Lung (tissue), 12 donors: ENCODE measurements around the gene NFASC. TPM values are rescaled to one million over a fixed set of nuclear protein-coding genes. Genes with fewer than 3 reads are reported as not detected.

Experiments used
- ATAC-seq: fragments of 200-7000 bp; cut with Tn5 transposase; one replicate; pipeline ENCODE4 v1.9.1; 2020; ENCODE audit warnings: moderate number of reproducible peaks; ENCODE audit not compliant: insufficient read depth, low FRiP score
- DNase-seq, 3 donors: peaks; one replicate each; pipeline ENCODE4 v3.0.0-alpha.2; 2013 to 2017
- H3K27ac ChIP-seq, 2 donors: one replicate each; pipeline ENCODE4 v1.5.1; 2013; ENCODE audit warnings: mild to moderate bottlenecking in 2 of 2, moderate library complexity in 2 of 2, control low read depth in 1 of 2, inconsistent platforms in 1 of 2, low read depth in 1 of 2, low read length in 1 of 2
- H3K27me3 ChIP-seq, 3 donors: one replicate each; pipeline ENCODE4 v1.5.1; 2013; ENCODE audit warnings: low read length in 2 of 3; ENCODE audit not compliant: control insufficient read depth in 3 of 3, insufficient read depth in 3 of 3
- H3K36me3 ChIP-seq, 4 donors: one replicate each; pipeline ENCODE4 v1.5.1; 2013; ENCODE audit warnings: low read length in 4 of 4, mild to moderate bottlenecking in 1 of 4, moderate library complexity in 1 of 4; ENCODE audit not compliant: control insufficient read depth in 4 of 4, insufficient read depth in 4 of 4
- H3K4me1 ChIP-seq, 5 donors: one replicate each; pipeline ENCODE4 v1.5.1; 2013; ENCODE audit warnings: low read length in 5 of 5, mild to moderate bottlenecking in 2 of 5, moderate library complexity in 1 of 5; ENCODE audit not compliant: control insufficient read depth in 5 of 5, insufficient read depth in 5 of 5
- H3K4me3 ChIP-seq: one replicate; pipeline ENCODE4 v1.5.1; 2013; ENCODE audit warnings: mild to moderate bottlenecking, control low read depth, moderate library complexity
- H3K9ac ChIP-seq, 2 donors: one replicate each; pipeline ENCODE4 v1.5.1; 2013; ENCODE audit warnings: low read length in 2 of 2, control low read depth in 1 of 2; ENCODE audit not compliant: insufficient read depth in 1 of 2
- H3K9me3 ChIP-seq, 4 donors: one replicate each; pipeline ENCODE4 v1.5.1; 2013; ENCODE audit warnings: low read length in 3 of 4, mild to moderate bottlenecking in 1 of 4, moderate library complexity in 1 of 4; ENCODE audit not compliant: control insufficient read depth in 4 of 4, insufficient read depth in 3 of 4
- CTCF ChIP-seq: IDR thresholded peaks from 2 replicates; pipeline ENCODE4 v1.5.1; 2012; ENCODE audit warnings: mild to moderate bottlenecking; ENCODE audit errors: control extremely low read depth, extremely low read depth
- WGBS, 2 donors: extraction: QIAGEN DNeasy Blood & Tissue Kit; methylation state at CpG; one replicate each; pipeline ENCODE4 v1.1.7; 2013; 5-methylcytosine and 5-hydroxymethylcytosine counted together
- polyA plus RNA-seq, 2 donors: library from polyadenylated mRNA; stranded (reverse); fragments of 200-250 nt; gene quantifications; one replicate each; pipeline ENCODE4 v1.2.1, GENCODE V29; 2013
- total RNA-seq, 2 donors: library from RNA; depleted of rRNA in 1 of 2; stranded (reverse); fragments of >200 nt in 1 of 2; gene quantifications; one replicate each; pipeline ENCODE4 v1.2.1, GENCODE V29; 2014 to 2021
- donor health status: control.
- donor health status: control.
- donor health status: Bipolar disorder and iron deficiency.
- donor health status: healthy.
- donor health status: DM: yes; HTN: yes; CAD: no.

NFASC gene
- total and polyA plus RNA-seq, 4 donors, result 1.8 to 11.2 (median 3.8) TPM

- DNase-seq (no peak), ATAC-seq (no peak)
- 93 to 94% methylated on average over 9 of the region's 9 CpGs for WGBS, 2 donors
- Histone ChIP-seq H3K9me3 (no peaks in the 10 kb centered on the region), H3K9ac (no peak overlapping the region), H3K36me3 (no peaks in the 10 kb centered on the region), H3K4me1 (peaks cover 0 to 13% (median 0%) of the 10 kb centered on the region in 5 donors), H3K27ac (no peak overlapping the region), H3K4me3 (no peak overlapping the region), H3K27me3 (no peaks in the 10 kb centered on the region)
- no peak for TF ChIP-seq CTCF
Measured at GRCh38 chr1:205064741-205065316, 194.2 kb downstream of the NFASC start.

- no peak overlapping the region for H3K4me3 ChIP-seq
- no peaks in the 10 kb centered on the region for H3K9me3 ChIP-seq
- no peak for DNase-seq
- peaks cover 0 to 13% (median 0%) of the 10 kb centered on the region in 5 donors for H3K4me1 ChIP-seq
- no peak overlapping the region for H3K9ac ChIP-seq
- H3K36me3 ChIP-seq, result no peaks in the 10 kb centered on the region
- no peaks in the 10 kb centered on the region for H3K27me3 ChIP-seq
- no peak for ATAC-seq
- no peak for TF ChIP-seq CTCF
- 88 to 89% methylated on average over 14 of the region's 14 CpGs for WGBS, 2 donors
- H3K27ac ChIP-seq, result no peak overlapping the region
Measured at GRCh38 chr1:205065666-205066065, 195.0 kb downstream of the NFASC start.

GRCh38 chr1:205066141-205066818, 195.6 kb downstream of the NFASC start:
- no peak for TF ChIP-seq CTCF
- ATAC-seq (no peak), DNase-seq (no peak)
- Histone ChIP-seq H3K36me3 (no peaks in the 10 kb centered on the region), H3K4me1 (peaks cover 0 to 11% (median 0%) of the 10 kb centered on the region in 5 donors), H3K9ac (no peak overlapping the region), H3K27me3 (no peaks in the 10 kb centered on the region), H3K9me3 (no peaks in the 10 kb centered on the region), H3K4me3 (no peak overlapping the region), H3K27ac (no peak overlapping the region)
- WGBS, 2 donors, result 65 to 76% methylated on average over 13 of the region's 13 CpGs
